GM23248 (cell line): ENCODE results near the gene MIA3.

ENCODE experiments used
- EZH2 ChIP-seq: fragments of 200-600 bp; sonication (generic); IDR thresholded peaks from 2 replicates; pipeline ENCODE4 v1.6.1; 2018; ENCODE audit warnings: antibody characterized with exemption, mild to moderate bottlenecking; ENCODE audit not compliant: insufficient read depth, poor library complexity, severe bottlenecking
- EZH2phosphoT487 ChIP-seq: fragments of 200-600 bp; sonication (generic); IDR thresholded peaks from 2 replicates; pipeline ENCODE4 v1.6.1; 2018; ENCODE audit warnings: antibody characterized with exemption, moderate library complexity, mild to moderate bottlenecking, low read depth; ENCODE audit not compliant: insufficient read depth

- TF ChIP-seq EZH2phosphoT487 = no peak
- TF ChIP-seq EZH2 = no peak
Measured at GRCh38 chr1:222711319-222712252, 93.7 kb downstream of the MIA3 start.
